Liver (tissue), 9 donors: ENCODE measurements around the gene NUDC. TPM values are rescaled to one million over a fixed set of nuclear protein-coding genes. Genes with fewer than 3 reads are reported as not detected.

Experiments used
- DNase-seq: peaks from one replicate; pipeline ENCODE4 v3.0.0-alpha.2; 2017; ENCODE audit warnings: low spot score
- H3K27ac ChIP-seq, 2 donors: one replicate each; pipeline ENCODE4 v1.7.0; 2013; ENCODE audit warnings: inconsistent platforms in 2 of 2, low read length in 2 of 2, control low read depth in 1 of 2, low read depth in 1 of 2, mild to moderate bottlenecking in 1 of 2
- H3K27me3 ChIP-seq, 4 donors: one replicate each; pipeline versions ENCODE4 v1.6.1 to v1.7.0; 2013; ENCODE audit warnings: low read length in 3 of 4, inconsistent platforms in 1 of 4, mild to moderate bottlenecking in 1 of 4, moderate library complexity in 1 of 4; ENCODE audit not compliant: control insufficient read depth in 4 of 4, insufficient read depth in 4 of 4
- H3K36me3 ChIP-seq, 4 donors: one replicate each; pipeline versions ENCODE4 v1.6.1 to v1.7.0; 2013; ENCODE audit warnings: low read length in 3 of 4, mild to moderate bottlenecking in 3 of 4, low read depth in 1 of 4, moderate library complexity in 1 of 4; ENCODE audit not compliant: control insufficient read depth in 4 of 4, insufficient read depth in 3 of 4
- H3K4me1 ChIP-seq, 4 donors: one replicate each; pipeline versions ENCODE4 v1.6.1 to v1.7.0; 2013; ENCODE audit warnings: low read length in 3 of 4, mild to moderate bottlenecking in 3 of 4, moderate library complexity in 1 of 4; ENCODE audit not compliant: control insufficient read depth in 4 of 4, insufficient read depth in 4 of 4
- H3K4me3 ChIP-seq, 3 donors: one replicate each; pipeline versions ENCODE4 v1.6.1 to v1.7.0; 2013; ENCODE audit warnings: low read length in 3 of 3, control low read depth in 1 of 3, low read depth in 1 of 3, mild to moderate bottlenecking in 1 of 3
- H3K9ac ChIP-seq, 2 donors: one replicate each; pipeline ENCODE4 v1.7.0; 2013; ENCODE audit warnings: low read length in 2 of 2, mild to moderate bottlenecking in 2 of 2, moderate library complexity in 2 of 2, control low read depth in 1 of 2, low read depth in 1 of 2
- H3K9me3 ChIP-seq, 4 donors: one replicate each; pipeline versions ENCODE4 v1.6.1 to v1.7.0; 2013; ENCODE audit warnings: low read length in 3 of 4; ENCODE audit not compliant: control insufficient read depth in 4 of 4
- FOXA1 ChIP-seq: IDR thresholded peaks from 2 replicates; pipeline ENCODE4 v1.6.1; 2016; ENCODE audit warnings: antibody characterized with exemption
- FOXA2 ChIP-seq: IDR thresholded peaks from 2 replicates; pipeline ENCODE4 v1.6.1; 2016; ENCODE audit warnings: antibody characterized with exemption
- HNF4A ChIP-seq, 2 donors: conservative IDR thresholded peaks; 2 replicates each; pipeline ENCODE4 v1.6.1; 2016; ENCODE audit warnings: antibody characterized with exemption in 2 of 2, mild to moderate bottlenecking in 2 of 2
- HNF4G ChIP-seq: IDR thresholded peaks from 2 replicates; pipeline ENCODE4 v1.6.1; 2016; ENCODE audit warnings: antibody characterized with exemption
- JUND ChIP-seq, 2 donors: IDR thresholded peaks; 2 replicates each; pipeline ENCODE4 v1.6.1; 2016; ENCODE audit warnings: antibody characterized with exemption in 2 of 2
- RAD21 ChIP-seq, 2 donors: IDR thresholded peaks; 2 replicates each; pipeline ENCODE4 v1.6.1; 2016; ENCODE audit warnings: antibody characterized with exemption in 2 of 2, mild to moderate bottlenecking in 2 of 2
- REST ChIP-seq: IDR thresholded peaks from 2 replicates; pipeline ENCODE4 v1.6.1; 2016; ENCODE audit warnings: antibody characterized with exemption, mild to moderate bottlenecking
- RXRA ChIP-seq, 2 donors: IDR thresholded peaks; 2 replicates each; pipeline ENCODE4 v1.6.1; 2017 to 2018; ENCODE audit warnings: antibody characterized with exemption in 2 of 2, mild to moderate bottlenecking in 1 of 2
- TAF1 ChIP-seq: conservative IDR thresholded peaks from 2 replicates; pipeline ENCODE4 v1.6.1; 2016; ENCODE audit warnings: antibody characterized with exemption, mild to moderate bottlenecking
- YY1 ChIP-seq: IDR thresholded peaks from 2 replicates; pipeline ENCODE4 v1.6.1; 2016; ENCODE audit warnings: antibody characterized with exemption, mild to moderate bottlenecking
- WGBS: extraction: QIAGEN DNeasy Blood & Tissue Kit; methylation state at CpG from one replicate; pipeline ENCODE4 v1.1.7; 2013; 5-methylcytosine and 5-hydroxymethylcytosine counted together
- polyA plus RNA-seq, 2 donors: library from polyadenylated mRNA; stranded (reverse) in 1 of 2; unstranded in 1 of 2; fragments of 200-250 nt in 1 of 2; fragments of >200 nt in 1 of 2; fragmentation: Nextera tagmentation in 1 of 2; extraction: Ambion mirVana in 1 of 2; gene quantifications; one replicate each; pipeline versions ENCODE4 v1.2.1 to v1.2.3, GENCODE V29; 2013 to 2015
- total RNA-seq, 2 donors: library from RNA; depleted of rRNA; stranded (reverse); fragments of >200 nt; gene quantifications; one replicate each; pipeline ENCODE4 v1.2.3, GENCODE V29; 2014
- TF ChIP-seq, protein P1 (sequence below): fragments of 150-350 bp; IDR thresholded peaks from 2 replicates; pipeline ENCODE4 v1.5.1; 2017; ENCODE audit warnings: improper control_type of control experiment, low read depth, low read length; ENCODE audit not compliant: missing input control
- TF ChIP-seq, protein P2 (sequence below): IDR thresholded peaks from 2 replicates; pipeline ENCODE4 v1.6.1; 2016; ENCODE audit warnings: antibody characterized with exemption
- donor health status: healthy.
- donor health status: healthy.
- donor health status: healthy.
- donor health status: healthy.
- donor health status: healthy.

Gene NUDC
- total and polyA plus RNA-seq, 4 donors, result 18.2 to 50.7 (median 36.2) TPM

GRCh38 chr1:26996024-26996423 is 74.5 kb downstream of the NUDC start:
- Histone ChIP-seq H3K36me3 (no peaks in the 10 kb centered on the region), H3K27ac (no peak overlapping the region), H3K27me3 (no peaks in the 10 kb centered on the region), H3K9ac (no peak overlapping the region), H3K9me3 (no peaks in the 10 kb centered on the region), H3K4me3 (no peak overlapping the region), H3K4me1 (peaks cover 7 to 23% (median 11%) of the 10 kb centered on the region in 4 donors)
- TF ChIP-seq FOXA2, result no peak
- no peak for TF ChIP-seq YY1
- TF ChIP-seq, protein P1, sequence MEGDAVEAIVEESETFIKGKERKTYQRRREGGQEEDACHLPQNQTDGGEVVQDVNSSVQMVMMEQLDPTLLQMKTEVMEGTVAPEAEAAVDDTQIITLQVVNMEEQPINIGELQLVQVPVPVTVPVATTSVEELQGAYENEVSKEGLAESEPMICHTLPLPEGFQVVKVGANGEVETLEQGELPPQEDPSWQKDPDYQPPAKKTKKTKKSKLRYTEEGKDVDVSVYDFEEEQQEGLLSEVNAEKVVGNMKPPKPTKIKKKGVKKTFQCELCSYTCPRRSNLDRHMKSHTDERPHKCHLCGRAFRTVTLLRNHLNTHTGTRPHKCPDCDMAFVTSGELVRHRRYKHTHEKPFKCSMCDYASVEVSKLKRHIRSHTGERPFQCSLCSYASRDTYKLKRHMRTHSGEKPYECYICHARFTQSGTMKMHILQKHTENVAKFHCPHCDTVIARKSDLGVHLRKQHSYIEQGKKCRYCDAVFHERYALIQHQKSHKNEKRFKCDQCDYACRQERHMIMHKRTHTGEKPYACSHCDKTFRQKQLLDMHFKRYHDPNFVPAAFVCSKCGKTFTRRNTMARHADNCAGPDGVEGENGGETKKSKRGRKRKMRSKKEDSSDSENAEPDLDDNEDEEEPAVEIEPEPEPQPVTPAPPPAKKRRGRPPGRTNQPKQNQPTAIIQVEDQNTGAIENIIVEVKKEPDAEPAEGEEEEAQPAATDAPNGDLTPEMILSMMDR, result no peak
- TF ChIP-seq REST, result no peak
- TF ChIP-seq, protein P2, sequence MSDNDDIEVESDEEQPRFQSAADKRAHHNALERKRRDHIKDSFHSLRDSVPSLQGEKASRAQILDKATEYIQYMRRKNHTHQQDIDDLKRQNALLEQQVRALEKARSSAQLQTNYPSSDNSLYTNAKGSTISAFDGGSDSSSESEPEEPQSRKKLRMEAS, result no peak
- no peak for TF ChIP-seq RXRA (IDR thresholded peaks at IDR 0.05)
- no peak for TF ChIP-seq HNF4G
- no peak for TF ChIP-seq FOXA1
- no peak for TF ChIP-seq RAD21 (IDR thresholded peaks at IDR 0.05)
- TF ChIP-seq TAF1, result no peak
- TF ChIP-seq JUND (IDR thresholded peaks at IDR 0.05), result no peak
- no peak for TF ChIP-seq HNF4A (conservative IDR thresholded peaks at IDR 0.05)
- no peak for DNase-seq
- WGBS, result 89% methylated on average over 1 of the region's 1 CpG

Other genes with a start within 250 kb of the NUDC start
- 10 to 100 TPM; 25.6 to 31.9 TPM for gene ARID1A, start 225.7 kb upstream of the NUDC start, total RNA-seq
- 10 to 100 TPM; 12.2 to 14.8 TPM for gene ARID1A, start 225.7 kb upstream of the NUDC start, polyA plus RNA-seq
- gene PIGV, start 133.8 kb upstream of the NUDC start, total RNA-seq, result 10 to 100 TPM; 15.3 to 24.3 TPM
- gene PIGV, start 133.8 kb upstream of the NUDC start, polyA plus RNA-seq, result 10 to 100 TPM; 13.9 to 14.2 TPM
- gene ZDHHC18, start 95.1 kb upstream of the NUDC start, total RNA-seq, result 1 to 10 TPM; 7.6 to 8.3 TPM
- 1 to 10 TPM; 2.6 to 9.2 TPM for gene ZDHHC18, start 95.1 kb upstream of the NUDC start, polyA plus RNA-seq
- gene SFN, start 58.6 kb upstream of the NUDC start, total RNA-seq, result under 1 TPM in 1 of 2 donors, not detected in 1; 0.17 TPM
- gene SFN, start 58.6 kb upstream of the NUDC start, polyA plus RNA-seq, result under 1 TPM in 1 of 2 donors, not detected in 1; 0.69 TPM
- gene GPN2, start 31.5 kb upstream of the NUDC start, total RNA-seq, result 10 to 100 TPM in 1 of 2 donors, 1 to 10 TPM in 1; 9.5 to 10.3 TPM
- gene GPN2, start 31.5 kb upstream of the NUDC start, polyA plus RNA-seq, result 10 to 100 TPM; 10.5 to 12.7 TPM
- gene GPATCH3, start 21.3 kb upstream of the NUDC start, total RNA-seq, result 1 to 10 TPM; 6.3 TPM
- 1 to 10 TPM; 5.8 to 6.2 TPM for gene GPATCH3, start 21.3 kb upstream of the NUDC start, polyA plus RNA-seq
- 10 to 100 TPM; 15.7 to 24.2 TPM for gene NR0B2, start 7.8 kb upstream of the NUDC start, total RNA-seq
- gene NR0B2, start 7.8 kb upstream of the NUDC start, polyA plus RNA-seq, result 100 to 1,000 TPM in 1 of 2 donors, 10 to 100 TPM in 1; 56.9 to 166 TPM
- gene KDF1, start 38.7 kb downstream of the NUDC start, total RNA-seq, result 1 to 10 TPM; 1.0 to 1.4 TPM
- 1 to 10 TPM; 2.2 to 4.6 TPM for gene KDF1, start 38.7 kb downstream of the NUDC start, polyA plus RNA-seq
- 10 to 100 TPM in 1 of 2 donors, 1 to 10 TPM in 1; 1.3 to 10.0 TPM for gene TRNP1, start 71.9 kb downstream of the NUDC start, total RNA-seq
- gene TRNP1, start 71.9 kb downstream of the NUDC start, polyA plus RNA-seq, result 1 to 10 TPM in 1 of 2 donors, under 1 TPM in 1; 0.97 to 3.5 TPM
- under 1 TPM; 0.23 to 0.59 TPM for gene TENT5B, start 91.1 kb downstream of the NUDC start, total RNA-seq
- gene TENT5B, start 91.1 kb downstream of the NUDC start, polyA plus RNA-seq, result under 1 TPM; 0.25 to 0.47 TPM
- 1 to 10 TPM; 1.3 to 3.2 TPM for gene SLC9A1, start 233.4 kb downstream of the NUDC start, total RNA-seq
- gene SLC9A1, start 233.4 kb downstream of the NUDC start, polyA plus RNA-seq, result 1 to 10 TPM; 1.3 to 1.7 TPM